GM18867 (cell line): ENCODE data around the gene KLK15.
"Not testable (repeated sequence)": the region's sequence is repeated elsewhere in the genome, so short reads cannot be mapped to it uniquely, and the experiment has no call there.

ENCODE experiments used
- ATAC-seq: cut with Tn5 transposase; IDR thresholded peaks from one replicate; pipeline ENCODE4 v1.9.1; 2021; ENCODE audit warnings: mild to moderate bottlenecking, moderate library complexity; ENCODE audit not compliant: unreplicated experiment

KLK15 gene

GRCh38 chr19:50797429-50797780, 36.0 kb downstream of the KLK15 start:
- no peak for ATAC-seq

GRCh38 chr19:50796634-50797428, 36.5 kb downstream of the KLK15 start:
- ATAC-seq, result no peak

- ATAC-seq, result no peak
Observed at GRCh38 chr19:50796128-50796633, 37.2 kb downstream of the KLK15 start.

- no peak for ATAC-seq
Observed at GRCh38 chr19:50795664-50796073, 37.7 kb downstream of the KLK15 start.

- no peak for ATAC-seq
Observed at GRCh38 chr19:50794876-50795663, 38.3 kb downstream of the KLK15 start.

- ATAC-seq, result no peak
Observed at GRCh38 chr19:50794074-50794875, 39.1 kb downstream of the KLK15 start.

- no peak for ATAC-seq
Observed at GRCh38 chr19:50793558-50794065, 39.8 kb downstream of the KLK15 start.

GRCh38 chr19:50792272-50793250, 40.8 kb downstream of the KLK15 start:
- ATAC-seq, result no peak

- ATAC-seq, result no peak
Observed at GRCh38 chr19:50791594-50792271, 41.6 kb downstream of the KLK15 start.

- no peak for ATAC-seq
Observed at GRCh38 chr19:50790922-50791467, 42.4 kb downstream of the KLK15 start.

- no peak for ATAC-seq
Observed at GRCh38 chr19:50790396-50790795, 43.0 kb downstream of the KLK15 start, which contains the start of gene ACP4. ACP4 (plus strand) TSS chr19:50790415; CDS start chr19:50790415, 0 bp downstream.

- no peak for ATAC-seq
Observed at GRCh38 chr19:50785329-50785728, 48.0 kb downstream of the KLK15 start.

GRCh38 chr19:50784710-50785109, 48.7 kb downstream of the KLK15 start:
- ATAC-seq, result no peak

GRCh38 chr19:50783848-50784152, 49.6 kb downstream of the KLK15 start:
- ATAC-seq, result not testable (repeated sequence)

GRCh38 chr19:50780753-50781435, 52.5 kb downstream of the KLK15 start:
- no peak for ATAC-seq

- no peak for ATAC-seq
Observed at GRCh38 chr19:50779504-50780457, 53.6 kb downstream of the KLK15 start.

GRCh38 chr19:50778906-50779430, 54.4 kb downstream of the KLK15 start:
- no peak for ATAC-seq
